Testis (tissue), 2 donors: ENCODE measurements around the gene DIAPH3.

Source experiments
- CTCF ChIP-seq, 3 experiments: fragments of 450-650 bp in 2 of 3; fragments of 200-600 bp in 1 of 3; sonication (generic) in 1 of 3; IDR thresholded peaks; one replicate each; pipeline ENCODE4 v1.5.1; 2016 to 2019; ENCODE audit warnings: antibody characterized with exemption in 3 of 3, mild to moderate bottlenecking in 2 of 3, moderate library complexity in 1 of 3
- POLR2A ChIP-seq: fragments of 450-650 bp; IDR thresholded peaks from one replicate; pipeline ENCODE4 v1.6.1; 2017; ENCODE audit warnings: antibody characterized with exemption, mild to moderate bottlenecking, moderate library complexity

DNA sequence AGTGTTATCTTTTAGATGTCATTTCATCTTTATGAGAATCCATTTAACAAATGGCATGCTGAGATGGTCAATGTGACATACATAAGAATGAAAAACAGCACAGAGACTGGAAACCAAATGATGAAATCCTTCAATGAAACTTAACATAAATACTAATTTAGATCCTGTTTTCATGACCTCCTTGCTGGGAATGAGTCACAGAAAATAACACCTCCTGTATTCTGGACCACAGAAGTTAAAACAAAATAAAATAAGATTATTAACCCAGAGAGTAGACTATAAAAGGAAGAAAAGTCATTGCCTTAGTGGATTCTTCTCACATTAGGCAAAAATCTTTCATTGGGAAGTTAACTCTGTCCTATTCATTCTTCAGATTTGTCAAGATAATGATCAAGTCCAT is 1.6 kb downstream of the DIAPH3 start:
- no peak for TF ChIP-seq POLR2A
- TF ChIP-seq CTCF (IDR thresholded peaks at IDR 0.05) = no peak
